ENCODE data around the gene TGFB2.

DNA sequence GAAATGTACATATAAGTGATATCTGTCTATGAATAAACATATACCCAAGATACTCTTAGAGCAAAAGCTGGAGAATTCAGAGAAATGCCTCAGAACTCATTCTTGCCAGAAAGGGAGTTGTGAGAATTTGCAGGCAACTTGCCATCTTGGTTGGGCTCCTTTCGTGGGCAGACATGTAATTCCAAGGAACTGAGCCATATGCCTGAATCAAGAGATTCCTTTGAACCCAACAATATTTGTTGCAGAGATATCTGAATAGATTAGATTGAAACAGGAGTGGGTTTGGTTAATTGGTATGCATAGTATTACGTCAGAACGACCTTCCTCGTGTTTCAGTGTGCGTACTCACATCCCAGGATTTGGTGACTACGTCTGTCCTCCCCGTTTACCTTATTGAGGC is 67.0 kb downstream of the TGFB2 start:
- TF ChIP-seq POLR2A (IDR thresholded peaks at IDR 0.05) = no peak
- TF ChIP-seq, protein P1, sequence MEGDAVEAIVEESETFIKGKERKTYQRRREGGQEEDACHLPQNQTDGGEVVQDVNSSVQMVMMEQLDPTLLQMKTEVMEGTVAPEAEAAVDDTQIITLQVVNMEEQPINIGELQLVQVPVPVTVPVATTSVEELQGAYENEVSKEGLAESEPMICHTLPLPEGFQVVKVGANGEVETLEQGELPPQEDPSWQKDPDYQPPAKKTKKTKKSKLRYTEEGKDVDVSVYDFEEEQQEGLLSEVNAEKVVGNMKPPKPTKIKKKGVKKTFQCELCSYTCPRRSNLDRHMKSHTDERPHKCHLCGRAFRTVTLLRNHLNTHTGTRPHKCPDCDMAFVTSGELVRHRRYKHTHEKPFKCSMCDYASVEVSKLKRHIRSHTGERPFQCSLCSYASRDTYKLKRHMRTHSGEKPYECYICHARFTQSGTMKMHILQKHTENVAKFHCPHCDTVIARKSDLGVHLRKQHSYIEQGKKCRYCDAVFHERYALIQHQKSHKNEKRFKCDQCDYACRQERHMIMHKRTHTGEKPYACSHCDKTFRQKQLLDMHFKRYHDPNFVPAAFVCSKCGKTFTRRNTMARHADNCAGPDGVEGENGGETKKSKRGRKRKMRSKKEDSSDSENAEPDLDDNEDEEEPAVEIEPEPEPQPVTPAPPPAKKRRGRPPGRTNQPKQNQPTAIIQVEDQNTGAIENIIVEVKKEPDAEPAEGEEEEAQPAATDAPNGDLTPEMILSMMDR (IDR thresholded peaks at IDR 0.05) = no peak
